DOHH2 (cell line): ENCODE measurements around the gene KAT2B.

Experiments
- EZH2phosphoT487 ChIP-seq: fragments of 200-600 bp; sonication (generic); IDR thresholded peaks from 2 replicates; pipeline ENCODE4 v1.6.1; 2017; ENCODE audit warnings: borderline replicate concordance, mild to moderate bottlenecking, antibody characterized with exemption, low read length, moderate library complexity, mixed read lengths
- TF ChIP-seq, protein P1 (sequence below): fragments of 200-600 bp; sonication (generic); IDR thresholded peaks from one replicate; pipeline ENCODE4 v1.5.1; 2014; ENCODE audit warnings: antibody characterized with exemption, mild to moderate bottlenecking, low read depth, low read length; ENCODE audit not compliant: poor library complexity, severe bottlenecking

DNA sequence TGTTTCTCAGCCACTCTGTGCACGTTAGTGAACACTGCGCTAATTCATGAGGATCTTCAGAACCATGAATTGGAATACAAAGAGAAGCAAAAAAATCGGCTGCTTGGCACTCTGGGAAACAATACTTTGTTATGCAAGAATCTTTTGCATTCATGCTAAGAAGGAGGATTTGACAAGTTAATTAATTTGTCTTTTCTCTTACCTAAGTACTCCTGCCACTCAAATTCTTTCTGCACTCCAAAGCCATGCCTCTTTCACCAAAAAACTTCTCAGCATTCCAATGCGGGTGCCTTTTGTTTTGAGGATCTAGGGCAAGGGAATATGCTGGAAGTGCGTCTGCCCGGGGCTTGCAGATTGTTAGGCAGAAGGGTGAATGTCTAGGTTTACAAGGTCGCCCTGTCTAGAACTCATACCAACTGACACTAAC is 11.3 kb upstream of the KAT2B start:
- TF ChIP-seq, protein P1, sequence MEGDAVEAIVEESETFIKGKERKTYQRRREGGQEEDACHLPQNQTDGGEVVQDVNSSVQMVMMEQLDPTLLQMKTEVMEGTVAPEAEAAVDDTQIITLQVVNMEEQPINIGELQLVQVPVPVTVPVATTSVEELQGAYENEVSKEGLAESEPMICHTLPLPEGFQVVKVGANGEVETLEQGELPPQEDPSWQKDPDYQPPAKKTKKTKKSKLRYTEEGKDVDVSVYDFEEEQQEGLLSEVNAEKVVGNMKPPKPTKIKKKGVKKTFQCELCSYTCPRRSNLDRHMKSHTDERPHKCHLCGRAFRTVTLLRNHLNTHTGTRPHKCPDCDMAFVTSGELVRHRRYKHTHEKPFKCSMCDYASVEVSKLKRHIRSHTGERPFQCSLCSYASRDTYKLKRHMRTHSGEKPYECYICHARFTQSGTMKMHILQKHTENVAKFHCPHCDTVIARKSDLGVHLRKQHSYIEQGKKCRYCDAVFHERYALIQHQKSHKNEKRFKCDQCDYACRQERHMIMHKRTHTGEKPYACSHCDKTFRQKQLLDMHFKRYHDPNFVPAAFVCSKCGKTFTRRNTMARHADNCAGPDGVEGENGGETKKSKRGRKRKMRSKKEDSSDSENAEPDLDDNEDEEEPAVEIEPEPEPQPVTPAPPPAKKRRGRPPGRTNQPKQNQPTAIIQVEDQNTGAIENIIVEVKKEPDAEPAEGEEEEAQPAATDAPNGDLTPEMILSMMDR = no peak
- TF ChIP-seq EZH2phosphoT487 = no peak
